Panc1 (cell line): Measurements from ENCODE around the gene CCDC197. TPM values are rescaled to one million over a fixed set of nuclear protein-coding genes. Genes with fewer than 3 reads are reported as not detected.

Source experiments
- ATAC-seq: fragments of 200-7000 bp; cut with Tn5 transposase; 2 replicates; pipeline ENCODE4 v1.9.1; 2020; ENCODE audit warnings: mild to moderate bottlenecking, moderate library complexity
- BruUV-seq: library from RNA; stranded (reverse); fragments of 400-500 nt; replicated peaks from 2 replicates; lab custom pipeline; 2021; lab: Mats Ljungman, UMichigan
- CTCF ChIA-PET: fragments of 300-600 bp; sonication (Branson Sonifier 250); formaldehyde crosslinking; loops from one replicate; lab custom pipeline; 2022; ENCODE audit warnings: antibody characterized with exemption; lab: Charles Lee
- POLR2A ChIA-PET: fragments of 300-600 bp; sonication (Branson Sonifier 250); formaldehyde crosslinking; loops from one replicate; lab custom pipeline; 2022; ENCODE audit warnings: antibody characterized with exemption; lab: Charles Lee
- DNase-seq: peaks from one replicate; pipeline ENCODE4 v3.0.0-alpha.2; 2010; ENCODE audit warnings: low read depth, low spot score
- H3K27ac ChIP-seq: 2 replicates; pipeline ENCODE4 v1.5.1; 2011; ENCODE audit warnings: mild to moderate bottlenecking, low read length, inconsistent platforms
- H3K27me3 ChIP-seq: fragments of 200-500 bp; sonication (Bioruptor generic); 2 replicates; pipeline ENCODE4 v1.6.0; 2014; ENCODE audit warnings: low read length, inconsistent platforms; ENCODE audit not compliant: control insufficient read depth, insufficient read depth
- H3K36me3 ChIP-seq: fragments of 200-500 bp; sonication (Bioruptor generic); 2 replicates; pipeline ENCODE4 v1.5.1; 2014; ENCODE audit warnings: inconsistent platforms, mild to moderate bottlenecking, low read length, moderate library complexity; ENCODE audit not compliant: control insufficient read depth, insufficient read depth
- H3K4me1 ChIP-seq: 2 replicates; pipeline ENCODE4 v1.5.1; 2011; ENCODE audit warnings: inconsistent platforms, mild to moderate bottlenecking, low read length, moderate library complexity; ENCODE audit not compliant: control insufficient read depth, insufficient read depth
- H3K4me3 ChIP-seq, 2 experiments: 2 replicates each; pipeline ENCODE4 v1.5.1; 2011 to 2012; ENCODE audit warnings: low read depth in 2 of 2, low read length in 2 of 2, mild to moderate bottlenecking in 2 of 2, inconsistent platforms in 1 of 2, moderate library complexity in 1 of 2
- H3K9me3 ChIP-seq: fragments of 200-500 bp; sonication (Bioruptor generic); 2 replicates; pipeline ENCODE4 v1.5.1; 2014; ENCODE audit warnings: low read depth, mild to moderate bottlenecking, inconsistent platforms, low read length, moderate library complexity; ENCODE audit not compliant: control insufficient read depth, insufficient read depth
- POLR2AphosphoS5 ChIP-seq: IDR thresholded peaks from 2 replicates; pipeline ENCODE4 v1.6.1; 2012; ENCODE audit warnings: mild to moderate bottlenecking, low read depth, low read length, moderate library complexity
- SIN3A ChIP-seq: IDR thresholded peaks from 2 replicates; pipeline ENCODE4 v1.6.1; 2012; ENCODE audit warnings: low read depth, mild to moderate bottlenecking, low read length, moderate library complexity, borderline replicate concordance; ENCODE audit not compliant: insufficient read depth
- TCF7L2 ChIP-seq: IDR thresholded peaks from 2 replicates; pipeline ENCODE4 v1.6.1; 2011; ENCODE audit warnings: mild to moderate bottlenecking, low read depth, low read length, inconsistent platforms
- in situ Hi-C: cut with HindIII; loops from 2 replicates; pipeline ENCODE4 v1.10.0; 2016; ENCODE audit warnings: low sequenced_read_pairs, low pct_unique_long_range_greater_than_20kb
- intact Hi-C: fragments of 100-400 bp; cut with micrococcal nuclease; formaldehyde crosslinking; loops from one replicate; pipeline ENCODE4 v1.10.0; 2022; ENCODE audit not compliant: unreplicated experiment
- total RNA-seq: library from RNA; stranded (reverse); gene quantifications from one replicate; pipeline ENCODE4 v1.2.1, GENCODE V29; 2021; ENCODE audit not compliant: unreplicated experiment
- TF ChIP-seq, protein P1 (sequence below), 2 experiments: IDR thresholded peaks; 2 replicates each; pipeline ENCODE4 v1.6.1; 2011 to 2012; ENCODE audit warnings: low read depth in 2 of 2, control low read depth in 1 of 2, low read length in 1 of 2, mild to moderate bottlenecking in 1 of 2, moderate library complexity in 1 of 2; ENCODE audit not compliant: insufficient read depth in 1 of 2
- TF ChIP-seq, protein P2 (sequence below): fragments of 450-650 bp; IDR thresholded peaks from 2 replicates; pipeline ENCODE4 v1.5.1; 2017; ENCODE audit warnings: mild to moderate bottlenecking

The CCDC197 gene
- total RNA-seq, 1 experiment from 2014 or later = not detected

DNA sequence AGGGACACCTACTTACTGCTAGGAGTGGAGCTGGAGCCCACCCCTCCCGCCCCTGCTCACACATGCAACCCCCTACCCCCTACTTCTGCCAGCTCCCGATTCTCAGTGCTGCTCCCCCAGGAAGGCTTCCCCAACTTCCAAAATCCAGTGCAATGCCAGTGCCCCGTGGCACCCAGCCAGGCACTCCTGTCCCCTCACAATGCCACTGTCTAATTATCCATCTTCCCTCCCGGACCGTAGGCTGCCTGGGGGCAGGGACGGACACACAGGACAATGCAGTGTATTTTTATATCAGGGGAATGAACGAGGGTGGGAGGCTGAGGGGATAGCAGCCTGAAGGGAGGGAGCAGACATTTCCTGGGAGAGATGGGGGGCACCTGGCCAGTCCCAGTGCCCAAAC is 41.4 kb downstream of the CCDC197 start:
- Histone ChIP-seq H3K27me3 (no peaks in the 10 kb centered on the region), H3K4me1 (no peaks in the 10 kb centered on the region), H3K9me3 (no peaks in the 10 kb centered on the region; the same call in 1 of the 2 replicates), H3K4me3 (no peak overlapping the region), H3K27ac (no peak overlapping the region), H3K36me3 (no peaks in the 10 kb centered on the region)
- no peak for ATAC-seq
- BruUV-seq = no TSS peak
- ChIA-PET POLR2A (no interaction called here), CTCF (interaction anchor here (0.6 kb wide), 1 partner anchor 90 kb away, joined by 4 read pairs; no protein-coding TSS in a partner anchor)
- intact Hi-C loops = no loop called here
- DNase-seq = no peak
- TF ChIP-seq, protein P1, sequence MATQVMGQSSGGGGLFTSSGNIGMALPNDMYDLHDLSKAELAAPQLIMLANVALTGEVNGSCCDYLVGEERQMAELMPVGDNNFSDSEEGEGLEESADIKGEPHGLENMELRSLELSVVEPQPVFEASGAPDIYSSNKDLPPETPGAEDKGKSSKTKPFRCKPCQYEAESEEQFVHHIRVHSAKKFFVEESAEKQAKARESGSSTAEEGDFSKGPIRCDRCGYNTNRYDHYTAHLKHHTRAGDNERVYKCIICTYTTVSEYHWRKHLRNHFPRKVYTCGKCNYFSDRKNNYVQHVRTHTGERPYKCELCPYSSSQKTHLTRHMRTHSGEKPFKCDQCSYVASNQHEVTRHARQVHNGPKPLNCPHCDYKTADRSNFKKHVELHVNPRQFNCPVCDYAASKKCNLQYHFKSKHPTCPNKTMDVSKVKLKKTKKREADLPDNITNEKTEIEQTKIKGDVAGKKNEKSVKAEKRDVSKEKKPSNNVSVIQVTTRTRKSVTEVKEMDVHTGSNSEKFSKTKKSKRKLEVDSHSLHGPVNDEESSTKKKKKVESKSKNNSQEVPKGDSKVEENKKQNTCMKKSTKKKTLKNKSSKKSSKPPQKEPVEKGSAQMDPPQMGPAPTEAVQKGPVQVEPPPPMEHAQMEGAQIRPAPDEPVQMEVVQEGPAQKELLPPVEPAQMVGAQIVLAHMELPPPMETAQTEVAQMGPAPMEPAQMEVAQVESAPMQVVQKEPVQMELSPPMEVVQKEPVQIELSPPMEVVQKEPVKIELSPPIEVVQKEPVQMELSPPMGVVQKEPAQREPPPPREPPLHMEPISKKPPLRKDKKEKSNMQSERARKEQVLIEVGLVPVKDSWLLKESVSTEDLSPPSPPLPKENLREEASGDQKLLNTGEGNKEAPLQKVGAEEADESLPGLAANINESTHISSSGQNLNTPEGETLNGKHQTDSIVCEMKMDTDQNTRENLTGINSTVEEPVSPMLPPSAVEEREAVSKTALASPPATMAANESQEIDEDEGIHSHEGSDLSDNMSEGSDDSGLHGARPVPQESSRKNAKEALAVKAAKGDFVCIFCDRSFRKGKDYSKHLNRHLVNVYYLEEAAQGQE (IDR thresholded peaks at IDR 0.05; ENCODE audit: insufficient read depth in 1 of 2, low read depth in 2 of 2, low read length in 1 of 2) = no peak
- TF ChIP-seq SIN3A (no peak), POLR2AphosphoS5 (no peak), TCF7L2 (no peak)
- TF ChIP-seq, protein P2, sequence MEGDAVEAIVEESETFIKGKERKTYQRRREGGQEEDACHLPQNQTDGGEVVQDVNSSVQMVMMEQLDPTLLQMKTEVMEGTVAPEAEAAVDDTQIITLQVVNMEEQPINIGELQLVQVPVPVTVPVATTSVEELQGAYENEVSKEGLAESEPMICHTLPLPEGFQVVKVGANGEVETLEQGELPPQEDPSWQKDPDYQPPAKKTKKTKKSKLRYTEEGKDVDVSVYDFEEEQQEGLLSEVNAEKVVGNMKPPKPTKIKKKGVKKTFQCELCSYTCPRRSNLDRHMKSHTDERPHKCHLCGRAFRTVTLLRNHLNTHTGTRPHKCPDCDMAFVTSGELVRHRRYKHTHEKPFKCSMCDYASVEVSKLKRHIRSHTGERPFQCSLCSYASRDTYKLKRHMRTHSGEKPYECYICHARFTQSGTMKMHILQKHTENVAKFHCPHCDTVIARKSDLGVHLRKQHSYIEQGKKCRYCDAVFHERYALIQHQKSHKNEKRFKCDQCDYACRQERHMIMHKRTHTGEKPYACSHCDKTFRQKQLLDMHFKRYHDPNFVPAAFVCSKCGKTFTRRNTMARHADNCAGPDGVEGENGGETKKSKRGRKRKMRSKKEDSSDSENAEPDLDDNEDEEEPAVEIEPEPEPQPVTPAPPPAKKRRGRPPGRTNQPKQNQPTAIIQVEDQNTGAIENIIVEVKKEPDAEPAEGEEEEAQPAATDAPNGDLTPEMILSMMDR = no peak
- in situ Hi-C loops = no loop called here

GRCh38 chr14:94038921-94039629 is 42.0 kb downstream of the CCDC197 start:
- Histone ChIP-seq H3K4me3 (no peak overlapping the region), H3K36me3 (no peaks in the 10 kb centered on the region), H3K9me3 (no peaks in the 10 kb centered on the region; the same call in 1 of the 2 replicates), H3K4me1 (no peaks in the 10 kb centered on the region), H3K27me3 (no peaks in the 10 kb centered on the region), H3K27ac (no peak overlapping the region)
- ChIA-PET POLR2A (no interaction called here), CTCF (no interaction called here)
- DNase-seq (no peak), ATAC-seq (no peak)
- intact Hi-C loops (no loop called here), in situ Hi-C loops (no loop called here)
- TF ChIP-seq, protein P2 = no peak
- TF ChIP-seq SIN3A (no peak), POLR2AphosphoS5 (no peak), TCF7L2 (no peak)
- TF ChIP-seq, protein P1 (IDR thresholded peaks at IDR 0.05; ENCODE audit: insufficient read depth in 1 of 2, low read depth in 2 of 2, low read length in 1 of 2) = no peak
- BruUV-seq = no TSS peak
